ENCODE measurements around the gene CD160. TPM values are rescaled to one million over a fixed set of nuclear protein-coding genes. Genes with fewer than 3 reads are reported as not detected.

The CD160 gene
- total and polyA plus RNA-seq, 2 of the 4 experiments (the other 2 are of a cell fraction), result not detected

DNA sequence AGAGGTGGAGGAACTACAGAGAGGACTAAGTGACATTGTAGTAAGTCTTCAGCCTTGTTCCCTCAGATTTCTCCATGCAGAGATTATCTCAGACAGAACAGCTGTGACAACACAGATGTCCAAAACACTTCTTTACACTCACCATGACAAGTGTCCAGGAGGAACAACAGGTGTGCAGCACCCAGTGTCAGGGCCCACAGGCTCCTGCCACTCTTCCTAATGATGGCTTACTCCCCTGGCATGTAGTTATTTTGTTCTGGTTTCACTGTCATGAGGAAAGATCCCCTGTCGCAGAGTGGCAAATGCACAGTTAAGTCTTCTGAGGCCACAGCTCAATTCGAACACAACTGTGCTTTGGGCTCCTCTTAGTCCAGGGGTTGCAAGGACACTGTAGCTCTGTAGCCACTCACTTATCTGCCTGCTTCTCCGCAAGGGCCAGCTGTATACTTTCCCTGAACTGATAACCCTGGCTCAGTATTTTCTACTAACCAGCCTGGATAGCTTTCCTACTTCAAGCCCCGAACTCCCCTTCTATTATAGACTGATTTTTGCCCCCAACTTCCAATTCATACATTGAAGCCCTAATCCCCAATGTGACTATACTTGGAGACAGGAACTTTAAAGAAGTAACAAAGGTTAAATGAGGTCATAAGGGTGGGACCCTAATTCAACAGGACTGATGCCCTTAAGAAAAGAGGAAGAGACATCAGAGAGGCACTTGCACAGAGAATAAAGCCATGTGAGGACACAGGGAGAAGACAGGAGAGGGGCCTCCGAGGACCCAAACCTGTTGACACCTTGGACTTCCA lies 23.3 kb upstream of the CD160 start:
- no peak overlapping the region for H4K5ac ChIP-seq (ENCODE audit: low read depth, low read length)
- no peak overlapping the region for H2AFZ ChIP-seq (replicated peaks; ENCODE audit: low read length, poor library complexity)
- no peak overlapping the region for H3K23ac ChIP-seq (ENCODE audit: low read depth, low read length)
- in situ Hi-C loops (cut with MboI; ENCODE audit: low sequenced_read_pairs), result no loop called here
- intact Hi-C loops (cut with micrococcal nuclease), result no loop called here
- no TSS peak for BruUV-seq (replicated peaks)
- H2BK5ac ChIP-seq (ENCODE audit: low read depth, low read length, poor library complexity, severe bottlenecking), result no peak overlapping the region
- no peaks in the 10 kb centered on the region for H3K27me3 ChIP-seq (ENCODE audit: control insufficient read depth, insufficient read depth, low read length)
- no peak overlapping the region for H3K56ac ChIP-seq (ENCODE audit: extremely low read depth, insufficient read depth, low read length)
- no peak overlapping the region for H2BK120ac ChIP-seq (ENCODE audit: low read depth, low read length)
- H3K9me1 ChIP-seq (ENCODE audit: insufficient read depth, low read length), result peaks cover 3% of the 10 kb centered on the region
- ATAC-seq (ENCODE audit: low read depth), result no peak
- no peak for DNase-seq
- no peak overlapping the region for H2BK20ac ChIP-seq (ENCODE audit: low read depth, low read length)
- 0 out of 3 replicates have a peak overlapping the region, but pooled peaks have one; percentile 21 for H2BK15ac ChIP-seq (ENCODE audit: low read depth, low read length)
- H3K27ac ChIP-seq (ENCODE audit: insufficient read depth, low read length), result no peak overlapping the region
- no peaks in the 10 kb centered on the region for H3K79me1 ChIP-seq (ENCODE audit: low read depth in 1 of 2, low read length in 2 of 2)
- H3K14ac ChIP-seq (replicated peaks; ENCODE audit: low read depth, low read length), result no peak overlapping the region
- H2AK5ac ChIP-seq (ENCODE audit: low read depth, low read length), result peak overlapping the region; percentile 32; the same call in 1 of the 2 replicates
- no peak overlapping the region for H3K4me3 ChIP-seq (ENCODE audit: insufficient read depth, low read depth, low read length)
- H3K4ac ChIP-seq (ENCODE audit: low read depth, low read length), result no peak overlapping the region
- H4K8ac ChIP-seq (ENCODE audit: low read depth in 2 of 2, low read length in 2 of 2), result no peak overlapping the region
- no peaks in the 10 kb centered on the region for H4K20me1 ChIP-seq (ENCODE audit: insufficient read depth, low read length)
- dilution Hi-C loops (cut with HindIII; ENCODE audit: low sequenced_read_pairs, unreplicated experiment), result no loop called here
- H3K4me1 ChIP-seq (ENCODE audit: control insufficient read depth, insufficient read depth, low read length), result peaks cover 6% of the 10 kb centered on the region; the same call in 1 of the 2 replicates
- no peak overlapping the region for H4K91ac ChIP-seq (ENCODE audit: insufficient read depth, low read depth, low read length)
- POLR2A ChIA-PET (ENCODE audit: unreplicated experiment), result no interaction called here
- no peaks in the 10 kb centered on the region for H3K9me3 ChIP-seq (ENCODE audit: control insufficient read depth, insufficient read depth, low read length)
- 51% methylated on average over 2 of the region's 5 CpGs; no CpG with 5 or more reads in 1 of the 2 experiments for WGBS, 2 experiments (ENCODE audit: extremely low coverage in 2 of 2, insufficient read length in 1 of 2)
- no peak overlapping the region for H2AK9ac ChIP-seq (replicated peaks; ENCODE audit: low read depth, low read length, poor library complexity)
- no peak overlapping the region for H3K4me2 ChIP-seq (ENCODE audit: low read depth, low read length)
- H3K36me3 ChIP-seq (ENCODE audit: control insufficient read depth, insufficient read depth, low read length), result no peaks in the 10 kb centered on the region
- H3K18ac ChIP-seq (ENCODE audit: low read depth, low read length), result no peak overlapping the region
- TF ChIP-seq, protein P1, sequence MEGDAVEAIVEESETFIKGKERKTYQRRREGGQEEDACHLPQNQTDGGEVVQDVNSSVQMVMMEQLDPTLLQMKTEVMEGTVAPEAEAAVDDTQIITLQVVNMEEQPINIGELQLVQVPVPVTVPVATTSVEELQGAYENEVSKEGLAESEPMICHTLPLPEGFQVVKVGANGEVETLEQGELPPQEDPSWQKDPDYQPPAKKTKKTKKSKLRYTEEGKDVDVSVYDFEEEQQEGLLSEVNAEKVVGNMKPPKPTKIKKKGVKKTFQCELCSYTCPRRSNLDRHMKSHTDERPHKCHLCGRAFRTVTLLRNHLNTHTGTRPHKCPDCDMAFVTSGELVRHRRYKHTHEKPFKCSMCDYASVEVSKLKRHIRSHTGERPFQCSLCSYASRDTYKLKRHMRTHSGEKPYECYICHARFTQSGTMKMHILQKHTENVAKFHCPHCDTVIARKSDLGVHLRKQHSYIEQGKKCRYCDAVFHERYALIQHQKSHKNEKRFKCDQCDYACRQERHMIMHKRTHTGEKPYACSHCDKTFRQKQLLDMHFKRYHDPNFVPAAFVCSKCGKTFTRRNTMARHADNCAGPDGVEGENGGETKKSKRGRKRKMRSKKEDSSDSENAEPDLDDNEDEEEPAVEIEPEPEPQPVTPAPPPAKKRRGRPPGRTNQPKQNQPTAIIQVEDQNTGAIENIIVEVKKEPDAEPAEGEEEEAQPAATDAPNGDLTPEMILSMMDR (conservative IDR thresholded peaks at IDR 0.05; ENCODE audit: low read depth, low read length), result no peak
- TF ChIP-seq MXI1 (IDR thresholded peaks at IDR 0.05; ENCODE audit: borderline replicate concordance, low read depth, low read length) (no peak), CHD1 (IDR thresholded peaks at IDR 0.05; ENCODE audit: low read depth, low read length) (no peak), RFX5 (IDR thresholded peaks at IDR 0.05; ENCODE audit: low read depth, low read length) (no peak), FOS (IDR thresholded peaks at IDR 0.05; ENCODE audit: low read depth, low read length) (no peak), MAFK (IDR thresholded peaks at IDR 0.05; ENCODE audit: low read depth, low read length) (no peak), SMC3 (IDR thresholded peaks at IDR 0.05; ENCODE audit: low read depth, low read length) (no peak)
- TF ChIP-seq, protein P2, sequence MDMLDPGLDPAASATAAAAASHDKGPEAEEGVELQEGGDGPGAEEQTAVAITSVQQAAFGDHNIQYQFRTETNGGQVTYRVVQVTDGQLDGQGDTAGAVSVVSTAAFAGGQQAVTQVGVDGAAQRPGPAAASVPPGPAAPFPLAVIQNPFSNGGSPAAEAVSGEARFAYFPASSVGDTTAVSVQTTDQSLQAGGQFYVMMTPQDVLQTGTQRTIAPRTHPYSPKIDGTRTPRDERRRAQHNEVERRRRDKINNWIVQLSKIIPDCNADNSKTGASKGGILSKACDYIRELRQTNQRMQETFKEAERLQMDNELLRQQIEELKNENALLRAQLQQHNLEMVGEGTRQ (IDR thresholded peaks at IDR 0.05; ENCODE audit: low read depth, low read length), result no peak
- CTCF ChIA-PET, result interaction anchor here (0.5 to 1.6 kb wide), 2 partner anchors 11 to 63 kb away, joined by 3 to 4 read pairs; partner anchors contain the start of gene PDZK1
- no peak overlapping the region for H3K9ac ChIP-seq (ENCODE audit: low read depth, low read length)
